GM19238 (cell line): Measurements from ENCODE around the gene ETNK1.

Experiments
- DNase-seq: peaks from one replicate; pipeline ENCODE4 v3.0.0; 2011; ENCODE audit warnings: low spot score; ENCODE audit not compliant: insufficient read length

The ETNK1 gene

DNA sequence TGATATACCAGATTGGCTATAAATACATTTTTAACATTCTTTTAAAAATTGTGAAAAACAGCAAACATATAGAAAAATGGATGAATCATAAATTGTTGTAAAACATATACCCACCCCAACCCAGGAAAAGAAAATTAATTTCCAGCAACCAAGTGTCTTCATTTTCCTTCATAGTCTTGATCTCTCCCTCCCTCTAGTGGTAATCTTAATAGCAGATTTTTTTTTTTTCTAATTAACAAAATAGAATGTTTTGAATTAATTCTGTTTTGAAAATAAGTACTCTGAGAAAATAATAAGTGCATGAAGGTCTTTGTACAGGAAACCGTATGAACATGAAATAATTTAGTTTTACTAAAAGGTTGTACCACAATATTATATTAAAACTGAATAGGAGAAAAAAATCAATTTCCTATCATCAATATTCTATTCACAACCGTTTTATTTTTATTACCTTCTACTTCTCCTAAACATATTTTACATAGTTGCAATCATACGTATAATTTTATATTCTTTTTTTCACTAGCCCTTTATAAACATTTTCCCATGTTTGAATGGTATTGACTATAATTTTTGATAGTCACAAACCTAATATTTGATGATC, 7.0 kb downstream of the ETNK1 start:
- no peak for DNase-seq

DNA sequence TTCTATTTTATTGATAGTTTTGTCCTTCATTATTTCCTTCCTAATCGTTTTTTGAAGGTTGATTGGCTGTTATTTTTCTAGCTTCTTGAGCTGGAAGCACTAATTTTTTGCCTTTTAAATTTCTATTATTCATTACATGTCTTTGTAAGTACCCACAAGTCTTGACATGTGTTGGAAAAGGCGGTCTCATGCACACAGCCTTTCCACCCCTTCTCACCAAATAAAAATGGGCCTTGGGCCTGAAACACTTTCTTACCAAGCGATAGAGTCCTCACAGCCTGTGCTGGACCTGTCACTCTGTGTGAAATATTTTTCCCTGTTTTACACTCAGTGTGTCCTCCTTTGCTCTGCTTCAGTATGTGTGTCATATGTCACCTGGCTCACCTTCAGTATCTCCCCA, 9.9 kb downstream of the ETNK1 start:
- no peak for DNase-seq

DNA sequence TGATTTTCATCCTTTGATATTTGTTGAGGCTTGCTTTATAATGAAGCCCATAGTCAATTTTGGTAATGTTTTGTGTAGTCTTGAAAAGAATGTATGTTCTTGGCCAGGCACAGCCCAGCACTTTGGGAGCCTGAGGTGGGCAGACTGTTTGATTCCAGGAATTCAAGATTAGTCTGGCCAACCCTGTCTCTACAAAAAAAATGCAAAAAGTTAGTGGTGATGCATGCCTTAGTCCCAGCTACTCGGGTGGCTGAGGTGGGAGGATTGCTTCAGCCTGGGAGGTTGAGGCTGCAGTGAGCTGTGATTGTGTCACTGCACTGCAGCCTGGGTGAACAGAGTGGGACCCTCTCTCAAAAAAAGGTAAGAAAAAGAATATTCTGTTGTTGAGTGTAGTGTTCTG, 10.8 kb downstream of the ETNK1 start:
- DNase-seq, result no peak

DNA sequence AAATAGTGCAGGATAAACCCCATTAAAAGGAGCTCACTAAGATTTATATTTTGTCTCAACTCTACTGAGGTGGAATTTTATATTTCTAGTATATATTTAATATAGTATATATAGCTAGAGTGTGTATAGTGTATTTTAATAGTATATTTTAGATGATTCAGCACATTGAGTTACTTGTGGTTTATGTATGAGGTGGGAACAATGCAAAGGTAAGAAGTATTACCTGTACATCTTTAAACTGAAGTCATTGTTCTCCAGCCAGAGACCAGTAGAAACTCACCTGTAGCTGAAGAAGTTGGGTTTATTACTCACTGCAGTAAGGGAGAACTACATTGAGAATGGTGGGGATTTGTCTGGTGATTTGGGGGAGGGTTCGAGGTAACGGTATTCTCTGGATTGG, 15.9 kb downstream of the ETNK1 start:
- no peak for DNase-seq

DNA sequence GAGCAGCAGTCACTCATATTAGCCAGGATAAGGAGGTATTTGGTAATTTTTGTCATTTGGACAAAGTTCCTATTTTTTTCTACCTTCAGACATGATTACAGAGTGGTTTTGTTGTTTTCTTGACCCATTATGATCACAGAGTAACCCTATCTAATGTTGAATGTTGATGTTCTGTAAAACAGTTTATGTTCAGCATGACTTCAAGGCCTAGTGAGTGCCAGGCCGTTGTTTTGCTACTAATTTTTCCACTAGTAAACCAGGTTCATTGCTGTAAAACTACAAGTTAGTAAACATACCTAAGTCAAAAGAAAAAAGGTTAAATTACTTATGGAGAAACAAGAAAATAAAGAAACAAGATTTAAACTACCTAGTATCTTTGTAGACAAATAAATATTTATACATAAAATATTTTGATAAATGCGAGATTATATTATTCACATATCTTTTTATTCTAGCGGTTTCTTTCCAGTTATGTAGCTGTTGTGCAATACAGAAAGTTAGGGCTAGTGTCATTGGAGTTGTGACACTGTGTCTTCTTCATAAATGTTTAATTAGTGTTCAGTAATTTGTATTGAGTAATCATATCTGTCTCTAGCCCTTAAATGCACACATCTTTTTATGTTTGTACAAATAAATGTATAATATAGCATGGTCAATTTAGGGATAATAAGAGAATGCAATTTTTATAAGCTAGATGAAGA, 16.5 kb downstream of the ETNK1 start:
- DNase-seq, result no peak

DNA sequence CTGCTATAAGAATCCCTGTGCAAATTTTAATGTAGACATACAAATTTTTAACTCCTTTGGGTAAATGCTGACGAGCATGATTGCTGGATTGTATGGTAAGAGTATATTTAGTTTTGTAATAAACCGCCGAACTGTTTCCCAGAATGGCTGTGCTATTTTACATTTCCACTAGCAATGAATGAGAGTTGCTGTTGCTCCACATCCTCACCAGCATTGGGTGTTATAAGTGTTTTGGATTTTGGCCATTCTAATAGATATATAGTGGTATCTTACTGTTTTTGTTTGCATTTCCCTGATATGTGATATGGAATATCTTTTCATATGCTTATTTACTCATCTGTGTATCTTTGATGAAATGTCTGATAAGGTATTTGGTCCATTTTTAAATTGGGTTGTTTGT, 23.7 kb downstream of the ETNK1 start:
- DNase-seq, result no peak

DNA sequence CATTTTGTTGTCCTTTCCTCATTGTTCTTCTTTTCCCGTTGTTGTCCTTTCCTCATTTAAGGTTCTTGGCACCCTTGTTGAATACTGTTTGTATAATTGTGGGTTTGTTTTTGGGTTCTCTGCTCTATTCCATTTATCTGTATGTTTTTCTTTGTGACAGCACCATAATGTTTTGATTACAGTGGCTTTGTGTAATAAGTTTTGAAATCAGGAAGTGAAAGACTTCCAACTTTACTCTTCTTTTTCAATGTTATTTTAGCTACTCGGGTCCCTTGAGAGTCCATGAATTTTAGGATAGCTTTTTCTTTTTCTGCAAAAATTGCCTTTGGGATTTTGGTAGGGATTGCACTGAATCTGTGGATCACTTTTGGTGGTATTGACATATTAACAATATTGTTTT, 28.1 kb downstream of the ETNK1 start:
- DNase-seq, result no peak

DNA sequence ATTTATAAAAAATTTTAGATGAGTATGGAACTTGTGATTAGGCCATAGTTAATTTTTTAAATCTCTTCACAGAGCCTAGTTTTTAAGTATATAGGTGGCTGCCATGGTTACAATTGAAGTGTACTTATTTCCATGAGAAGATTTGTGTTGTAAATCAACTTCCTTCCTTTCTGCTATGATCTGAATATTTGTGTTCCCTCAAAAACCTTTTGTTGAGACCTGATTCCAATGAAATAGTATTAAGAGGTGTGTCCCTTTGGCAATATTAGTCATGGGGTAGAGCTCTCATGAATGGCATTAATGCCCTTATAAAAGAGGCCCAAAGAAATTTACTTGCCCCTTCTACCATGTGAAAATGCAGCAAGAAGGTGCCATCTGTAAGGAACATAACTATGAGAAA, 28.8 kb downstream of the ETNK1 start:
- no peak for DNase-seq

DNA sequence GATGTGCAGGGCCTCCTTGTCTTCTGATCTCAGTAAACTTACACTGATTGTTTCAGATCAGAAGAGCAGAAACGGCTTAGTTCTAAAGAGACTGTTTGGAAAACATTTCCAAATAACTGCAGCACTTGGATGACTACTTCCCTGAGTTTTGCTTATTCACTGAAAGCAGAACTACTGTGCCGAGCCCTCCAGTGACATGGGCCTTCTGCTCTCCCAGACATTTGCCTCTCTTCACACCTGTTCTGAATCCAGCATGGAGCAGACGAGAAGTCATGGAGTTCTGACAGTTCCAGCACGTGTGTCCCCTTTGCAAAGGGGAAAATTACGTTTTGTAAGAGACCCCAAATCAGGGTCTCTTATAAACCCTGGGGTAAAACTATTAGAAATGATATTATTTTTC, 31.4 kb downstream of the ETNK1 start:
- no peak for DNase-seq

DNA sequence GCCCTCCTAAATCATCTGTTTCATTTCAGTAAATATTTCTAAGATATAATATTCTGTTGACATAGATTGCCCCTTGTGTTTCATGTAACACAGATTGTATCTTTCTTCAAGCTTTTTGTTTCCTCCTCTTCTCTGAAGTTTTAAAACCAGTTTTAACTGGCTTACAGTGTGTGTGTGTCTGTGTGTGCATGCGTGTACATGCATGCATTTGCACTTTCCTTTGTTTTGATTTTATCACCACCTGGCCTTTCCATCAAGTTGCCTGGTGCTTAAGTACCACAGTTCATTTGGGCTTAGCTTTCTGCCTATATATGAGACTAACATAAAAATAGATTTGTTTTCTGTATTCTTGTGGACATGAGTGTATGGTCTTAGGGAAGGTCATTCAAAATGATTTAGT, 31.9 kb downstream of the ETNK1 start:
- no peak for DNase-seq

DNA sequence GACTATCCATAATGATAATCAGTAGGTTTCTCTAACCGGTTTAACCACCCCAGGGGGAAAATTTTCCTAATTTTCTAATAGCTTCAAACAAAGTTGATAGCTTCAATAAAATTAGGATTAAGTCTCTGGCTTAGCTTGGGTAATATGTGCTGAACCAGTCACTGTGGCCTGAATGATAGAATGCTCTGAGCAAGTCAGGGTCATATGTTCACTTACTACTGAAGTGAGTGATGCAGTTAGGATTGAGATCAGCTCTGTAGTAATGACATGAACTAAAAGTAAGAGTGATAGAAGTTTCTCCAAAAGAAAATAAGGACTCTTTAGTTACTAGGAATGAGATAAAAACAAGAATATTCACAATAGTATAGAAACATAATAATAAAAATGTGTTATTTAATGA, 32.6 kb downstream of the ETNK1 start:
- no peak for DNase-seq

DNA sequence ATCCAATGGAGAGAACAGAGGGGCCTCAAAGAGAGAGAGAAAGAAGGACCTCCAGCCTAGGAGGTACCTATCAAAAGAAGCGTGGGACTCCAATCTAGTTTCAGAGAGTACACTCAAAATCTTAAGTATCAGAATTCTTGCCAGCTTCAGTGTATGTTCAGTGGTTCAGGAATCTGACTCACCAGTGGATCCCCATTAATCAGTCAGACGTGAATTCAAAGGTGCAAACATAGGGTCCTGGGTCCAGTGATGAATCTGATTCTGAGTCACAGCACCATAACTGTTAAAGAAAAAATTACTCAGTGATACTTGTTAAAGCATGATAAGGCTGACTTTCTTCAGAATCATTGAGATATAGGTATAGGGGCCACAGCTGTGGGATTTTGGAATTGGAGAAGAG, 33.2 kb downstream of the ETNK1 start:
- no peak for DNase-seq

DNA sequence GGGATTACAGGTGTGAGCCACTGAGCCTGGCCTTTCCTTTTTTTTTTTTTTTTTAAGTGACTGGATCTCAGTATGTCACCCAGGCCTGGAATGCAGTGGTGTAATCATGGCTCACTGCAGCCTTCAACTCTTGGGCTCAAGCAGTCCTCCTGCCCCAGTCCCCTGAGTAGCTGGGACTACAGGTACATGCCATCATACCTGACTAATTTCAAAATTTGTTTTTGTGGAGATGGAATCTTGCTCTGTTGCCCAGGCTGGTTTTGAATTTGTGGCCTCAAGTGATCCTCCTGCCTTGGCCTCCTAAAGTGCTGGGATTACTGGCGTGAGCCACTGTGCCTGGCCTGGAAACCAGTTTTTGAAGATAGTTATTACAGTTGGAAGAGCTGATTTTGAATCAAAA, 37.4 kb downstream of the ETNK1 start:
- no peak for DNase-seq

DNA sequence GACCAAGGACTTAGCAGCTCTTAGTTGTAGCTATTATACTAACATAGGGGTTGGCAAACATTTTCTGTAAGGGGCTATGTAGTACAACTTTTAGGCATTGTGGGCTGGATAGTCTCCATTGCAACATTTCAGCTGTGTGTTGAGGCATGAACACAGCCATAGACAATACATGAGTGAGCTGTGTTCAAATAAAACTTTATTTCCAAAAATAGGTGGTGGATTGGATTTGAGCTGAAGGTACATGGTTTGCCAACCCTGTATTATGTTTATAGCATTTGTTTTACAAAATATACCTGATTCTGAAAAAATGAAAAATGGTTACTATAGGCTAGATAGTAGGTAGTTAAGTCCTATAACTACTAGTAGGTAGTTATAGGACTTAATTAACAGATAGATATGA, 40.5 kb downstream of the ETNK1 start:
- no peak for DNase-seq

DNA sequence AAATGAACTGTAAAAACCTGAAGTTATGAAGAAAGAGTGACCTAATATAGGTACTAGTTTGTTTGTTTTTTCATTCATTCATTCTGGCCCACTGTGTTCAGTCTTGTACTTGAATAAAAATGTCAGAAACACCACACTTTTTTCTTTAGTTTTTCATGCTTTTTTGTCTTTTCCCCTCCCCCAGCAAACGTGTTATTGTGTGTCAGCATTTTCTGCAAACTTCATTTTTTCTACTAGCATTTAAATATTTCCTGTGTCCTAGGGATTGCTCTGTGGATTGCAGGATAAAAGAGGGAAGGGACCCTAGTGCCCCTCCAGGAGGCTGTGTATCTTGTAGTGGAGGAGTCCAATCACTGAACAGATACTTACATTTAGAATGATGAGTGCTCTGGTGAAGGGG, 42.2 kb downstream of the ETNK1 start:
- DNase-seq, result no peak

DNA sequence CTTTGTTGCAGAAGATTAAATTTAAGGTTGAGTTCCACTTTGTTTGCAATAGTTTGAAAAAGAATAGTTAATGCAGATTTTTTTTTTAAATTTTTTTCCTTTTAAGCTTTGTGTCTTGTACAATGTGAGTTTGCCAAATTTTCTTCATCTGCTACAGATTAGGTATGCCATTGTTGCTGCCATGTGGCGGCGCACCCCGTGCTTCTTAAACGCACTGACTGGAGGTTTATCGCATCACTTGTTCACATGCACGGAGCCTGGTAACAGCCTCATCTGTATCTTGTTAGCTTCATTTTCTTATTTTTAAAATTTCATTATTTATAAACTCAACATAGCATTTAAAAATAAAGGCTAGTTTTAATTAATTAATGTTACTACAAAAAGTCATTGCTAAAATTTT, 43.5 kb downstream of the ETNK1 start:
- no peak for DNase-seq

DNA sequence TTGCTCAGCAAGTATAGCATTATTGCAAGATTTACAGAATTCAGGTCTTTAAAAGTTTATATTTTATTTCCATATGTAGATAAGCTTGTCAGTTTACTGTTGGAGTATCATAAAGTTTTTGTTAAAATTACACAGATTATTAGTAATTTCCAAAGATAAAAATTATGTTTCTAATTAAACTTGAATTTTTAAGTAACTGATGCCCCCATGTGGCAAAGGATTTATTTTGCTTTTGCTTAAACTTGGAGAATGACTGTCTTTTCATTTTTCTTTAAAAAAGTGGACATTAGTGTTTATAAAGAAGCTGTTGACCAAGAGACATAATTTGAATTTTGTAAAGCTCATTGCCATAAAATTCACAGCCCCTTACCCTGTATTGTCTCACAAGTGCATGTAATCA, 45.8 kb downstream of the ETNK1 start:
- no peak for DNase-seq

DNA sequence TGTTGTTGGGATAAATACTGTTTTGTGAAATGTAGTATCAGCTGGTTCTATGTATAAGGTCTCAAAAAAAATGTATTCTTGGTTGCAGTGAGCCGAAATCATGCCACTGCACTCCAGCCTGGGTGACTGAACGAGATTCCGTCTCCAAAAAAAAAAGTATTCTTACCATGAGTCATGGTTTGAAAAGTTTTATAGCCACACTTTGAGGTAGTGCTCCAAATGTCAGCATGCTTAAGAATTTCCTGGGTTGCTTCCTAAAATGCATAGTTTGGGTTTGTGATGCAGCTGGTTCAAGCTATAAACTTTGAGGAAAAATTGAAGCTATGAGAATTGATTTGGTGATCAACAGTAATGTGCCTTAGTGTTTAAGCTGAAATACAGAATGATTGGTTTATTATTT, 48.0 kb downstream of the ETNK1 start:
- no peak for DNase-seq

DNA sequence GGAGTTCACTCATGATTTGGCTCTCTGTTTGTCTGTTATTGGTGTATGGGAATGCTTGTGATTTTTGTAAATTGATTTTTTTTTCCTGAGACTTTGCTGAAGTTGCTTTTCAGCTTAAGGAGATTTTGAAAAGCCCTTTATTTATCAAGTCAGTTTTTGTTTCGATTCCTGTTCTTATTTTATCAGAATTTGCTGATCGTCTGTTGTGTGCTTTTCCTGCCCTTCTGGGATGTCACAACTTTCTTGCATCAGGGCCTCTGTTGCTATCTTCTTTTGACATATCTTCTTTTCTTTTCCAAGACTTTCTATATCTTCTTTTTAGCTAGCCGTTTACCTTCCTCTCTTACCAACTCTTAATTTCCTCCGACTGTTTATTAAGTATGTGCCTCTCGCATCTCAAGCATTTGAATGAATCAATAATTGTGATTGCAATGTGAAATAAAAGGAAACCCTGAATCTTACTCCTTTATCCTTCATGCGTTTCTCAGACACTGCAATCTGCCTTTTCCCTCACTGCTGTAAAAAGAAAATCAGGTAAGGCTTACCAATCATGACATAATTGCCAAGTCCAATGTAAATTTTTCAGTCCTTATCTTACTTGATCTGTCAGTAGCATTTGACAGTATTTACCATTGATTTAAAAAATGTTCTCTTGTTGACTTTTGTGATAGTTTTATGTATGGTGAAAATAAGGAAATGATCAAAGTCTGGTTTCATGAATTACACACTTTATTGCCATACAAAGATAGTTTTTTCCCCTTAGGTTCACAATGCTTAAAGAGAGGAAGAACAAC, 53.0 kb downstream of the ETNK1 start:
- no peak for DNase-seq

DNA sequence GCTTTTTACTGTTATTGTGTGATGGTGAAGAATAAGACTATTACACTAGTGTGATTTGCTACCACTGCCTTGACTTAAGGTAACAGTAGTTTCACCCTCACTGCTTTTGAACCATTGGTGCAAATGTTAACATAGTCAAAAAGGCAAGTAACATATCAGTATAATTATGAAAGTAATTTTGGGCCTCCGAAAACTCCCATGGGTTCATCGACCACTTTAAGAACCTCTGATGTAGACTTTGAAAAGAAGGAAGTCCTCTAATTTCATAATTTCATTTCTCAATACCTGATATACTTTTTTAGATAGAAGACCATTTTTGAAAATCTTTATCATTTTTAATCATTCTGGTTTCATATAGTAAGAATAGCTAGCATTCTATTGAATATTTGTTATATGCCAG, 57.7 kb downstream of the ETNK1 start:
- no peak for DNase-seq

DNA sequence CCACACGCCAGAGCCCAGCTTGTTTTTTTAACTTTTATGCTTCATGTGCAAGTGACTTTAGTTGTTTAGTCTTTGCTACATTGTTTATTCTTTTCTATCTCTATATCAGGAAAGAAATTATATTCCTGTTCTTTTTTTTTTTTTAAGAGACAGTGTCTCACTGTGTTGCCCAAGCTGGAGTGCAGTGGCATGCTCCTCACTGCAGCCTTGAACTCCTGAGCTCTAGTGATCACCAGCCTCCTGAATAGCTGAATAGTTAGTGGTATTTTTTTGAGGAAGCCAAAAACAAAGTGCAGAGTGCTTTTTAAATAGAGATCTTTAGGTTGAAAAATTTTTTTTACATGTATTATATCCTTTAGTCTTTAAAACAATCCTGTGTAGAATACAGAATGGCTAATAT, 58.2 kb downstream of the ETNK1 start:
- DNase-seq, result no peak

DNA sequence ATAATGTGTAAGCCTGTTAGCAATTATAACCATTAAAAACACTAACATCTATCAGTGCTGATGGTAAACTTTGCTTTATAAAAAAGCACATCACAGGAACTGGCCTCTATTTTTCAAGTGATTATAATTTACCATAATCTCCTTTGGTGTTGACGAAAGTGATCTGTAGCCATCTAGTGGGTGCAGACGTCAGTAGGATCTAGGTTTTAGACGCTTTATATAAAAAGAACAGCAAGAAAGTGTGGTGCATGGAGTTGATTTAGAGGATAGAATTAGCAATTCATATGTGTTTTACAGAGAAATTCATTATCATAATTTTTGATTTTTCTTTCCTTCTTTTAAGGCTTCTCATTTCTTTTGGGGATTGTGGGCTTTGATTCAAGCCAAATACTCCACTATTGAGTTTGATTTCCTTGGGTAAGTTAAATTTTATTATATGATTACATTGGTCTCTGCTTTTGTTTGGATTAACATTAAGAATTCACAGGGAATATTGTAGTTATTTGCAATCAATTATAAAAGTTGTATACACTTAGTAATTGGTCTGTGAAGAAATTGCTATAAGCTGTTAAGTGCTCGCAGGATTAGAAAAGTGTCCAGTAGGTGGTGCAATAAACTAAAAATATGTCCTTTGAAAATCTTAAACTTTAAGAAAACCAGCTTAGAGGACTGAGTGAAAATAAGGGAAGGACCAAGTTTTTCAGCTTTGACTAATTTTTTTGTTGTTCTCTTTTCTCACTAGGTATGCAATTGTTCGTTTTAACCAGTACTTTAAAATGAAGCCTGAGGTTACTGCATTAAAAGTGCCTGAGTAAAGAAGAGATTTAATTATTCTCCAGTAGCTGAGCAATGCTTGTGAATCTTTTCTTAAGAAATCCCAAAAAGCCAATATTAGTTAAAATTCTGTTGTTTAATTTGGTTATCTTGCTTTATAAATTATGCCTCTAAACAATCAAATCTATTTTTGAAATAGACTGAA, 59.5 kb downstream of the ETNK1 start:
- DNase-seq, result no peak
